Epithelial cell of esophagus (primary cell): ENCODE results near the gene CLMN.

Source experiments
- DNase-seq: peaks from one replicate; pipeline ENCODE4 v3.0.0; 2010; ENCODE audit warnings: low read depth
- H3K4me3 ChIP-seq: 2 replicates; pipeline ENCODE4 v1.5.1; 2011; ENCODE audit warnings: mild to moderate bottlenecking, low read length, control low read depth
- TF ChIP-seq, protein P1 (sequence below): IDR thresholded peaks from 2 replicates; pipeline ENCODE4 v1.5.1; 2011; ENCODE audit warnings: low read depth, mild to moderate bottlenecking, low read length, control low read depth, inconsistent platforms; ENCODE audit not compliant: insufficient read depth; ENCODE audit errors: missing control alignments

Gene CLMN

DNA sequence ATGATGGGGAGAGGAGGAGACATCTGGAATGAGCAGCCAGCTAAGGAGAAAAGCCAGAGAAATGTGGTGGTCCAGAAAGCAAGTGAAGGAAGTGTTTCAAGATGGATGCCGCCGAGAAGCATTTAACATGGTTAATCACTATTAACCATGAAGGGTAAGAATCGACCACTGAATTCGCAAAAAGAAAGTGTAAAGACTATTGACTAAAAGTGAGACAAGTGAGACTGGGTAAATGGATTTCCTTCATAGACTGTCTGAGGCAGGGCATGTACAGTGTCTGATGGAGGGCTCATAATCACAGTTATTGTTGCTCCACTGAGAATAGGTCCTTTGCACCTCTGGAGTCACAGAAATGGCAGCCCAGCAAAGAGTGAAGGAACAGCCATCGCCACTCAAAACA, 25.3 kb upstream of the CLMN start:
- no peak for DNase-seq
- no peak overlapping the region for H3K4me3 ChIP-seq
- TF ChIP-seq, protein P1, sequence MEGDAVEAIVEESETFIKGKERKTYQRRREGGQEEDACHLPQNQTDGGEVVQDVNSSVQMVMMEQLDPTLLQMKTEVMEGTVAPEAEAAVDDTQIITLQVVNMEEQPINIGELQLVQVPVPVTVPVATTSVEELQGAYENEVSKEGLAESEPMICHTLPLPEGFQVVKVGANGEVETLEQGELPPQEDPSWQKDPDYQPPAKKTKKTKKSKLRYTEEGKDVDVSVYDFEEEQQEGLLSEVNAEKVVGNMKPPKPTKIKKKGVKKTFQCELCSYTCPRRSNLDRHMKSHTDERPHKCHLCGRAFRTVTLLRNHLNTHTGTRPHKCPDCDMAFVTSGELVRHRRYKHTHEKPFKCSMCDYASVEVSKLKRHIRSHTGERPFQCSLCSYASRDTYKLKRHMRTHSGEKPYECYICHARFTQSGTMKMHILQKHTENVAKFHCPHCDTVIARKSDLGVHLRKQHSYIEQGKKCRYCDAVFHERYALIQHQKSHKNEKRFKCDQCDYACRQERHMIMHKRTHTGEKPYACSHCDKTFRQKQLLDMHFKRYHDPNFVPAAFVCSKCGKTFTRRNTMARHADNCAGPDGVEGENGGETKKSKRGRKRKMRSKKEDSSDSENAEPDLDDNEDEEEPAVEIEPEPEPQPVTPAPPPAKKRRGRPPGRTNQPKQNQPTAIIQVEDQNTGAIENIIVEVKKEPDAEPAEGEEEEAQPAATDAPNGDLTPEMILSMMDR: no peak

DNA sequence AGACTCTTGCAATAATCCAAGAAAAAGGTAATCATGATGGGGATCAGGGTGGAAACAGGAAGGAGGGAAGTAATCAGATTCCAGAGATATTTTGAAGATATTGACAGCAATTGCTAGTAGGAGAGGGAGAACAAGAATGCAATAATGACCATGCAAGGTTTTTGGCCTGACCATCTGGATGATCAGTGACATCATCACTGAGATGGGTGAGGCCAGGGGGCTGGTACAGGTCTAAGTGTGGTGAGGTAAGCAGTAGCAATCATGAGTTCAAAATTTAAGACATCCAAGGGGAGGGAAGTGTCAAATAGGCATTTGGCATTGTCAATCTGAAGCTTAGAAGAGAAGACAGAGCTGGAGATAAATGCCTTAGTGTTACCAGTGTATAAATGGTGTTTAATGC, 24.8 kb upstream of the CLMN start:
- TF ChIP-seq, protein P1: no peak
- no peak overlapping the region for H3K4me3 ChIP-seq
- DNase-seq: no peak

- TF ChIP-seq, protein P1: no peak
- no peak for DNase-seq
- no peak overlapping the region for H3K4me3 ChIP-seq
These were observed 21.9 kb upstream of the CLMN start for GRCh38 chr14:95341564-95341963.

DNA sequence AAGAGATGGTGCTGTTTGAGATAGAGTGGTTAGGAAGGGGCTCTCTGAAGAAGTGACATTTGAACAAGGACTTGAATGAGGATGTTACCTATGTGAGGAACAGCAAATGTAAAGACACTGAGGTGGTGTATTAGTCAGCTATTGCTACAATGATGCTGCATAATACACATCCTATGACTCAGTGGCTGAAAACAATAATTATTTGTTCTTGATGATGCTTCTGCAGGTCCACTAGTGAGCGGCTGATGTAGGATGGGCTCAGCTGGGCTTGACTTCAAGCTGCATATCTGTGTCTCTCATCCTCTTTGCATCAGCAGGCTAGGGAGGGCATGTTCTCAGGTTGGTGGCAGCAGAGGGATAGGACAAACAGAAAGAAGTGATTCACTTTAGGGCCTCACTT, 21.4 kb upstream of the CLMN start:
- H3K4me3 ChIP-seq: no peak overlapping the region
- DNase-seq: no peak
- TF ChIP-seq, protein P1: no peak

- peak; percentile 28 for DNase-seq
- no peak overlapping the region for H3K4me3 ChIP-seq
- TF ChIP-seq, protein P1: no peak
These were observed 20.5 kb upstream of the CLMN start for GRCh38 chr14:95340201-95340697.

DNA sequence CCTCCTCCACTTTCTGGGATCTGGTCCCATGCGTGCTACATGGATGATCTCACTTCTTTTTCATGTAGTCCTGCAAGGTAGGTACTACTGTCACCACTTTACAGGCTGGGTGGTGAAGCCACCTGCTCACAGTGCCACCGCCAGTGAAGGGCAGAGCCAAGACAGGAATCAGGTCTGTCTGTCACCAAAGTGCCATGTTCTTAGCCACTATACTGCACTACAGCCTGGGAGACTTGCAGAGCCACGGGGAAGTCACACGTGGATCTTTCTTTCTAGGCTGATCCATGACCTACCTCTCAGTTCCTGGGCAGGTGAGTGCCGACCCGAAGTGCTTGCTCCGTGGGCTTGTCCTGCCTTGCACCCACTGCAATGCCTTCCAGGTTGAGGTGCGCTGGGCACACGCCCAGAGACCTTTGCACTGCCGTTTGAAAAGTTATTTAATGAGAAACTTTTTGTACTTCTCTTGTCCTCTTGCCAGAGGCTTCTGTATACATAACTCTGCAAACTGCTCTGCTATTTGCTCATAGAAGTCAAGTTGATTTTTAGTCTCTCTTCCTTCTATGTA, 19.7 kb upstream of the CLMN start:
- H3K4me3 ChIP-seq: no peak overlapping the region
- no peak for DNase-seq
- TF ChIP-seq, protein P1: no peak

DNA sequence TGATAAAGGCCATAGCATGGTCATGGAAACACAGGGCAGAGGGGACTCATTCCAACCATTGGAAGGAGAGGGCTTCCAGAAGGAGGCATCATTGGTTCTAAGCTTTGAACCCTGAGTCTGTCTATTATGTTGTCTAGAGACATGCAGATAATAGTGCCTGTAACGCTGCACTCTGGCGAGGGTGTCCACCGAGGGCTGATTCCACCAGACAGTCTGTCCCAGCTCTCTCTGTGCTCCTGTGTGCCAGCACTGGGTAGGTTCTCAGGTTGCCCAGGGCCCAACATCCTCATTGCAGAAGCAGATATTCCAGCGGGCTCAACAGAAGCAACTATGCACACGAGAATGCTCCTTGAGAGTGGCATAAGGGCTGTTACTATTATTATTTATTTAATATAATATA, 18.7 kb upstream of the CLMN start:
- no peak overlapping the region for H3K4me3 ChIP-seq
- DNase-seq: no peak
- TF ChIP-seq, protein P1: no peak
